Stimulated activated CD8-positive, alpha-beta memory T cell treated with anti-CD3 and anti-CD28 coated beads, Interleukin-2, amount 100 ng/mL, for 48 hours (primary cell): ENCODE measurements around the gene ZNF683.
"Not testable (repeated sequence)": the region's sequence is repeated elsewhere in the genome, so short reads cannot be mapped to it uniquely, and the experiment has no call there.

ENCODE experiments used
- DNase-seq, 2 donors: peaks; one replicate each; pipeline ENCODE4 v3.0.0-alpha.2; 2020; ENCODE audit warnings: low read depth in 2 of 2

Gene ZNF683

DNA sequence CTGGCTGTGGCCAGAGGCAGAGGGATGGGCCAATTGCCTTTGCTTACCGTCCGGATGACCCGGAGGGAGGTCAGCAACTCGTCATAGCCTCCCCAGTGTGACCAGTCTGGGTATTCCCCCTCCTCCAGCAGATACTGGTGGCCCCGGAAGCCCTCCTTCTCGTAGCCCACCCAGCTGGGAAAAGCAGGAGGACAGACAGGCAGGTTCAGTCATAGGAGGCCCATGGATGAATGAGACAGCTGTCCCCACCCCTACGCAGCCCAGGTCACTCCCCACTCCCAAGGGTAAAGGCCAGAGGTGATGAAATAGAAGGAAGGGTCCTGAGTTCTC is 35.4 kb downstream of the ZNF683 start:
- DNase-seq: no peak

- DNase-seq: peak; percentile 76 to 79
These were observed 35.9 kb downstream of the ZNF683 start for GRCh38 chr1:26336477-26337205.

DNA sequence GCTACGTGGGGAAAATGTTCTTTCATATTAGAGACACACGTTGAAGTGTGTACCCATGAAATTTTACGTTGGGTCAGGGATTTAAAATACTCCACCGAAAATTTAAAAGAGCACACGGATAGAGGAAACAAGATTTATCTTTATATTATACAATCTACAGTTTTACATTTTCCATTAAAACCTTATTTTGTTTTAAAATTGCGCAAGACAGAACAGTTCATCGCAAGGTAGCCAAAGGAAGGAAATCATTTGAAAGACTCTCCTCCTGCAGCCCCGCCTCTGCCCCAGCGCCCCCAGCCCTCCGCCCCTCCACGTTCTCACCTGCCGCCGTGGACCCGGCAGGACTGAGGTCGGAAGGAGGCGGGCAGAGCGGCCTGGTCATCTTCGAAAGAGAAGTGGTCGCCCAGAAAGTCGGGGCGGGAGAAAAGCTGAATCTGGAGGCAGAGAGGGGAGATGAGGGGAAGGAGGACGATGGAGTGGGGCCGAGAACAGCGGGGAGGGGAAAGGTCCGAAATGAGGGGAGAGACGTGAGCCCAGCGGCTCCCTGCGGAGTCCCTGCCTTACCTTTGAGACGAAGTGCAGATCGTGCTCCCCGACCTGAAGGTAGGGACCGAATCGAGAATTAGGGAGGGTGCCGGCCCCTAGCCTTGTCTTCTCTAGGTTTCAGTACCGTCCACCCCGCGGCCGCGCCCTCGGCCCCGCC is 36.6 kb downstream of the ZNF683 start:
- DNase-seq: no peak

DNA sequence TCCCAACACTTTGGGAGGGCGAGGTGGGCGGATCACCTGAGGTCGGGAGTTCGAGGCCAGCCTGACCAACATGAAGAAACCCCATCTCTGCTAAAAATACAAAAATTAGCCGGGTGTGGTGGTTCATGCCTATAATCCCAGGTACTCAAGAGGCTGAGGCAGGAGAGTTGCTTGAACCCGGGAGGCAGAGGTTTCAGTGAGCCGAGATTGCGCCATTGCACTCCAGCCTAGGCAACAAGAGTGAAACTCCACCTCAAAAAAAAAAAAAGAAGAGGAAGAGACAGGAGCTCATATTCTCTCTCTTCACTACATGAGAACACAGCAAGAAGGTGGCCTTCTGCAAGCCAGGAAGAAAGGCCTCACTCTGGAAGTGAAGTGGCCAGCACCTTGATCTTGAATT is 39.2 kb downstream of the ZNF683 start:
- not testable (repeated sequence) for DNase-seq

DNA sequence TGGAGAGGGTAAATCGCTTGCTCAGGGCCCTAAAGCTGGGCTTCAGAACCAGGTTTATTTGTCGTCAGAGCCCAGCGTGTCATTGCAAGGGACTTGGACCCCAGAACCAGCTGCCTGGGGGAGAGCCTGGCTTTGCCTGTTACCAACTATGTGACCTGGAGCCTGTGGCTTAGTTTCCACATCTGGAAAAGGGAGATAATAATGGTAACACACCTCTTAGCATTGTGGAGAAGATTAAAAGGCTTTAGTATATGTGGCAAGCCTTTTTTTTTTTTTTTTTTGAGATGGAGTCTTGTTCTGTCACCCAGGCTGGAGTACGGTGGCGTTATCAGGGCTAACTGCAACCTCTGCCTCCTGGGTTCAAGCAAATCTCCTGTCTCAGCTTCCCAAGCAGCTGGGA is 42.3 kb downstream of the ZNF683 start:
- no peak for DNase-seq

- DNase-seq: not testable (repeated sequence)
These were observed 43.2 kb downstream of the ZNF683 start for GRCh38 chr1:26329380-26329779.

- no peak for DNase-seq
These were observed 44.0 kb downstream of the ZNF683 start for GRCh38 chr1:26328597-26328996.

DNA sequence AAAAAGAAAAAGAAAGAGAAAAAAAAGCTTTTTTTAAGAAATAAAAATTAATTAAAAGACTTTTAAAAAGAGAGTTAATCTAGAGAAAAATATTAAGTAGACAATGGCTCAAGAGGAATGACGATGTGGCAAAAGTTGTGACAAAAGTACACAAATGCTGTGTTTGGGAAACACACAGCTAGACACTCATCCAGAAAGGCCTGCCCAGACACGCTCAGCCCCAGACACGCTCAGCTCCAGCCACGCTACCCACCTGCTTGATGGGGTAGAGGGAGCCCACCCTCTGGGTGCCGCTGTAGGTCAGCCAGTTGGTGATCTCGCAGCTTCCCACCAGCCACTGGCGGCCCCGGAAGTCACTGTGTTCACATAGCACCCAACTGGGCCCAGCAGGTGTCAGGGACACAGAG is 44.6 kb downstream of the ZNF683 start:
- no peak for DNase-seq

- no peak for DNase-seq
These were observed 48.0 kb downstream of the ZNF683 start for GRCh38 chr1:26324550-26324949.

GRCh38 chr1:26323382-26323781 is 49.2 kb downstream of the ZNF683 start:
- DNase-seq: no peak

GRCh38 chr1:26322042-26322331 is 50.6 kb downstream of the ZNF683 start:
- DNase-seq: no peak

DNA sequence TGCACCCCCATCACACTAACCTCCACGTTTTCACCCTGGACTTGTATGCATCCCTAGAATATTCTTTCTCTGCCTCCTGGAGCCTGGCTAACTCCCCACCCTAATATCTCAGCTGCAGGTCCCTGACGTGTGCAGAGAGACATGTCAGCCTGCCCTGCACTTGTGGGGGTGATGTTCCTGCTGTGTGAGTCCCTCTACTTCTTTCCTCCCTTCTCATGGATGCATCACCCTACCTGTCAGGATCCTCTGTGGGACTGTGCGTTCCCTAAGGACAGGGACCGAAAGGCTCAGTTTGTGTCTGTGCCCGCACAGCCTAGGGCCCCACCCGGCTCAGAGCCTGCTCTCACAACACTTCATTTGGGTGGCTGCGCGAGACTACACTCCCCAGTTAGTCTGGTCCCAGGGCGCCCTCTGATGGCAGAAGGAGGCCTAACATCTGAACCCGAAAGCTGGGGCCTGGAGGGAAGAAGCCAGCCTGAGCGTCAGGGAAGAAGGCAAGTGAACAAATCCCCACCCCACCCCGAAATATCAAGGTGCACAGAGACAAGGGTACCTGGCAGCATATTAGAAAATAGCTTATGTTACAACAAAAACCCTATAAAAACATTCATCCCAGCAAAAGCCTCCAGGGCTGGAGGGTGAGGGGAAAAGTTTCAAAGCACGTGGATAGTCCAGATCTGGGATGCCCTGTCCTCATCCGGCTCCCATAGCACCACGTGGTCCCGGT is 51.1 kb downstream of the ZNF683 start:
- peak; percentile 85 to 93 for DNase-seq

GRCh38 chr1:26320896-26321295 is 51.7 kb downstream of the ZNF683 start:
- DNase-seq: no peak

- no peak for DNase-seq
These were observed 54.0 kb downstream of the ZNF683 start for GRCh38 chr1:26318338-26319064.

DNA sequence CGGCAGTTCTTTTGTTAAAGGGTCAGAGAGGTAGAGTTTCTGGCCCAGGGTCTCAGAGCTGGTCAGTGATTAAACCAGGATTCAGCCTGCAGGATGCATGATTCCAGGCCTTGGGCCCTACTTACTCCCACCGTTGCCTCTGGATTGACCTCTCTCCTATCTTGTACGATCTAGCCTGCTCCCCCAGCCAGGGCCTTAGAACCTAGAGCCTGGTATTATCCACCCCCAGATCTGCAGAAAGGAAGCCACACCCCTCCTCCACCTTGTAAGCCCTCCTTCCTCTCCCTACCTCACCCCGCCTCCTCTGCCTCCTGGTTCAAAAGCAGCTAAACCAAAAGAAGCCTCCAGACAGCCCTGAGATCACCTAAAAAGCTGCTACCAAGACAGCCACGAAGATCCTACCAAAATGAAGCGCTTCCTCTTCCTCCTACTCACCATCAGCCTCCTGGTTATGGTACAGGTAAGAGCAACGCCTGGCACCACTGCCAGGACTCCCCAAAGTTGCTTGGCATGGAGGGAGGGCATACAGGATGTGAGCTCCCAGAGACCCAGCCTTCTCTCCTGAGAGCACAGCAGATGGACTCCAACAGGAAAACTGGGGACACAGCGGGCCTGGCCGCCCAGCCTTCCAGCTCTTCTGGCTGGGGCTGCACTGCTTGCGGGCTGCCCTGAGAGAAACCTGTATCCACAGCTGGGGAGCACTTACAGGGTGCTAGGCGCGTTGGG is 54.8 kb downstream of the ZNF683 start, which contains the start of gene CD52:
Gene CD52 (plus strand): TSS at position 347 of the 726 bp plus-strand sequence. CDS start 60 bp downstream, at position 407.
- peak in 1 of 2 donors; percentile 60 for DNase-seq

DNA sequence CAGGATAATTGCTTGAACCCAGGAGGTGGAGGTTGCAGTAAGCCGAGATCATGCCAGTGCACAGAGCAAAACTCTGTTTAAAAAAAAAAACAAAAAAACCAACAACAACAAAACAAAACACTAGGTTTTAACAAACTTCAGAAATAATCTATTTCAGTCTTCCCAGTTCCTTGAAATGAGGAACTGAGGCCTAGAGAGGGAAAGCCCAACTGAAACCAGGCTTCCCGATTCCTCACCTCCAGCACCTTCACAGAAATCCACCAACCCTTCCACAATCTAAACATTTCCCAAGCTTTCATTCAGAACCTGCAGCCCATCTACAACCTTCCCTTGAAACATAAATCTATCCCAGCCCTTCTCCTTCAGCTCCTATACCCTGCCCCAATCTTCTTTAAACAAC is 55.4 kb downstream of the ZNF683 start:
- DNase-seq: no peak

- DNase-seq: no peak
These were observed 56.4 kb downstream of the ZNF683 start for GRCh38 chr1:26315874-26316850.

- DNase-seq: no peak
These were observed 58.0 kb downstream of the ZNF683 start for GRCh38 chr1:26314501-26314900.
